HUES6 (cell line): ENCODE data around the gene REL.
"Not testable (repeated sequence)": the region's sequence is repeated elsewhere in the genome, so short reads cannot be mapped to it uniquely, and the experiment has no call there.

Source experiments
- H3K27ac ChIP-seq: 2 replicates; pipeline ENCODE4 v1.7.0; 2013; ENCODE audit warnings: low read depth, mild to moderate bottlenecking, low read length, inconsistent platforms
- H3K27me3 ChIP-seq: 2 replicates; pipeline ENCODE4 v1.6.1; 2013; ENCODE audit warnings: low read length; ENCODE audit not compliant: control insufficient read depth, insufficient read depth
- H3K36me3 ChIP-seq: 2 replicates; pipeline ENCODE4 v1.6.1; 2013; ENCODE audit warnings: low read length; ENCODE audit not compliant: control insufficient read depth, insufficient read depth
- H3K4me1 ChIP-seq: 2 replicates; pipeline ENCODE4 v1.6.1; 2013; ENCODE audit warnings: low read length; ENCODE audit not compliant: control insufficient read depth, insufficient read depth
- H3K4me3 ChIP-seq: 2 replicates; pipeline ENCODE4 v1.5.1; 2013; ENCODE audit warnings: low read depth, low read length
- H3K9ac ChIP-seq: one replicate; pipeline ENCODE4 v1.6.1; 2013; ENCODE audit warnings: mild to moderate bottlenecking, low read length
- H3K9me3 ChIP-seq: 2 replicates; pipeline ENCODE4 v1.6.1; 2013; ENCODE audit warnings: low read depth, low read length; ENCODE audit not compliant: control insufficient read depth, insufficient read depth

REL gene

DNA sequence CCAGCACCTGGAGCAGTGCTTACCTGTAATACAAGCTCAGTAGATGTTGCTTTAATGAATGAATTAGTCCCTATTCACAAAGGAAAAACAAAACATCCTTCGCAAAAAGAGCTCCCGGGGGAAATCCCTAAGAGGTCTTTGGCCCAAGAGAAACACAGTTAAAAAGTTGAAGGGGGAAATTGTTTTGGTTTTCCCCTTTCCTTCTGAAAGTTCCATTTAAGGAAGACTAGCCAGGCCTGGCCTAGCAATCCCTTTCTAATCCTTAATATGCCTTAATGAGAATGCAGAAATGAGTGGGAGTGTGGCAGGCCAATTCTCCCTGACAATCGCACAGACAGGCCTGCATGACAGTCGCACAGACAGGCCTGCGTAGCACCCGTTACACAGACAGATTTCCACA is 33.5 kb upstream of the REL start:
- Histone ChIP-seq H3K36me3 (no peaks in the 10 kb centered on the region), H3K4me3 (no peak overlapping the region), H3K27ac (no peak overlapping the region), H3K4me1 (no peaks in the 10 kb centered on the region), H3K27me3 (no peaks in the 10 kb centered on the region), H3K9ac (no peak overlapping the region), H3K9me3 (no peaks in the 10 kb centered on the region)

DNA sequence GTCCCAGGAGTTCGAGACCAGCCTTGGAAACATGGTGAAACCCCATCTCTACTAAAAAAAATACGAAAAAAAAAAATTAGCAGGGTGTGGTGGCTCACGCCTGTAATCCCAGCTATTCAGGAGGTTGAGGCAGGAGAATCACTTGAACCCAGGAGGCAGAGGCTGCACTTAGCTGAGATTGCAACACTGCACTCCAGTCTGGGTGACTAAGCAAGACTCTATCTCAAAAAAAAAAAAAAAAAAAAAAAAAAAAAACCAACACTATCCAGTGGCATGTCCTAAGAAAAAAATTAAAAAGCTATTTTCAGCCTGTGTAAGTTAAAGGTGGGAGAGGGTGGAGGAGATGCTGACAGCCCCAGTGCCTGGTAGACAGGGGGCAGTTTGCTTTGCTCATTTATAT is 32.2 kb upstream of the REL start:
- Histone ChIP-seq H3K27me3 (no peaks in the 10 kb centered on the region), H3K4me1 (no peaks in the 10 kb centered on the region)

DNA sequence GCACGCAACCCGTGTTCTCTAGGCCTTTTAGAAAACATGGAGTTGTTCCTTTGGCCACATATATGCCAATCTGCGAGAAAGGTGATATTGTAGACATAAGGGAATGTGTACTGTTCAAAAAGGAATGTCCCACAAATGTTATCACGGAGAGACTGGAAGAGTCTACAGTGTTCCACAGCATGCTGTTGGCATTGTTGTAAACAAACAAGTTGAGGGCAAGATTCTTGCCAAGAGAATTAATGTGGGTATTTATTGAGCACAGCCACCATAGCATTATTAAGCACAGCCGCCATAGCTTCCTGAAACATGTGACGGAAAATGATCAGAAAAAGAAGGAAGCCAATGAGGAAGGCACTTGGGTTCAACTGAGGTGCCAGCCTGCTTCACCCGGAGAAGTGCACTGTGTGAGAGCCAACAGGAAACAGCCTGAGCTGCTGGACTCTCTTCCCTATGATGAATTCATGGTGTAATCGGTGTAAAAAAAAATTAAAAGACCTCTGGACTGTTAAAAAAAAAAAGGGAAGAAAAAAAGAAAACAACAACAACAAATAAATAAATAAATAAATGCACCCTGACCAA is 29.0 kb upstream of the REL start:
- Histone ChIP-seq H3K36me3 (no peaks in the 10 kb centered on the region), H3K9ac (no peak overlapping the region), H3K27me3 (no peaks in the 10 kb centered on the region), H3K9me3 (no peaks in the 10 kb centered on the region), H3K4me3 (no peak overlapping the region), H3K27ac (no peak overlapping the region), H3K4me1 (no peaks in the 10 kb centered on the region)

More for the DNA sequence above, 32.2 kb upstream of the REL start:
- H3K9ac ChIP-seq, result no peak overlapping the region
- no peak overlapping the region for H3K4me3 ChIP-seq
- no peaks in the 10 kb centered on the region for H3K9me3 ChIP-seq
- no peak overlapping the region for H3K27ac ChIP-seq
- H3K36me3 ChIP-seq, result no peaks in the 10 kb centered on the region

GRCh38 chr2:60853531-60853930 is 27.8 kb upstream of the REL start:
- Histone ChIP-seq H3K36me3 (no peaks in the 10 kb centered on the region), H3K27me3 (no peaks in the 10 kb centered on the region), H3K9me3 (no peaks in the 10 kb centered on the region), H3K4me3 (no peak overlapping the region), H3K27ac (no peak overlapping the region), H3K9ac (no peak overlapping the region), H3K4me1 (no peaks in the 10 kb centered on the region)

GRCh38 chr2:60855989-60856669 is 25.2 kb upstream of the REL start:
- Histone ChIP-seq H3K27me3 (no peaks in the 10 kb centered on the region), H3K9me3 (no peaks in the 10 kb centered on the region), H3K4me3 (no peak overlapping the region), H3K9ac (no peak overlapping the region), H3K4me1 (no peaks in the 10 kb centered on the region), H3K27ac (no peak overlapping the region), H3K36me3 (no peaks in the 10 kb centered on the region)

DNA sequence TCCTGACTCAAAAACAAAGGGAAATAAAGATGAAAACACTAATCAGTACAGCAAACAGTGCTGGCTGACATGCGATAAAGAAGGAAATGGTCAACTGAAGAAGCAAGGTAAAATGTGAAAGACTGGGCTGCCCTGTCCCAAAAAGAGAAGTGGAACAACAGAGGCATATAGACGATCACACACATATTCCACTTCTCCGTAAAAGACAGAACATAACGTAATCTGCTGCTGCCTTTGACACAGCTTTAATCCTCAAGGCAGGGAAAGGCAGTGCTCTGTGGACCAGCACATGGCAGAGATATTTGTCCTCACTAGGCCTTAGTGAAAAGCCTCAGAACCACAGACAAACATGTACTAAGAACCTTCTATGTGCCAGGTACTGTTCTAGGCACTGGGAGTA is 24.3 kb upstream of the REL start:
- H3K27me3 ChIP-seq, result no peaks in the 10 kb centered on the region
- no peak overlapping the region for H3K27ac ChIP-seq
- H3K36me3 ChIP-seq, result no peaks in the 10 kb centered on the region
- no peaks in the 10 kb centered on the region for H3K4me1 ChIP-seq
- H3K9ac ChIP-seq, result no peak overlapping the region
- H3K4me3 ChIP-seq, result no peak overlapping the region
- H3K9me3 ChIP-seq, result peaks cover 4% of the 10 kb centered on the region

DNA sequence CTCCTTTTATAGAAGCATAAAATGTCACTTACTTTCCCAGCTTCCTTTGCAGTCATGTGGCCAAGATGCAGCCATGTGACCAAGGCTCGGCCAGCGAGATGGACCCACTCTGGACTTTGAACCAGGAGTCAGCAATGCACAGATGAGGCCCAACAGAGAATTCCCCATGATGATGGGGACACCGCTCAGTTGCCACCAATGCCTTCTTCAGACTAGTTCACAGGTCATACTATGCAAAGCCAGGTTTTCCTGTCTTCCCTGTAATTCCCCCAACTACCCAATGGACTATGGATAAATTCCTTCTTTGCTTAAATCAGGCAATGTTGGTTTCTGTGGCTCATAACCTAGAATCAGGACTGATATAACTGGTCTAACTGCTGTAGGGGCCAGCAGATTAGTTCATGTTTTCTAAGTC is 22.5 kb upstream of the REL start:
- H3K4me1 ChIP-seq, result no peaks in the 10 kb centered on the region
- no peak overlapping the region for H3K27ac ChIP-seq
- H3K27me3 ChIP-seq, result no peaks in the 10 kb centered on the region
- H3K9ac ChIP-seq, result no peak overlapping the region
- H3K9me3 ChIP-seq, result peaks cover 6% of the 10 kb centered on the region
- no peaks in the 10 kb centered on the region for H3K36me3 ChIP-seq
- H3K4me3 ChIP-seq, result no peak overlapping the region

DNA sequence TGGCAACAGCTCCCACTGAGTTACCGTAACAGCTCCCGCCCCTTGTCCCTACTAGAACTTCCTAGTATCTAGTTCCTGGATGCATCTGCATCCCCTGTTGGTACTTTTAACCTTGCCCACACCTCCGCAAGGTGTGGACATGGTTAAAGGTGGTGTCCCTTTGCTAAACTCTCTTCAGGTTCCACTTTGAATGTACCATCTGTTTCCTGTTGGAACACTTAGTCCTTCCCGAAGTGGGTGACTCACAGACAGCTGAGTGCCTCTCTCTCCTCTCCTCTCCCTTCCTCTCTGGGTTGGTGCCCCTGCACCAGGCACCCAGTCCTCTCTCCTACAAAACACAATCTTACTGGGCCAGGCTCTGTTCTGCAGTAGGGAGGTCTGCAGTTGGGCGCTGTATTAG is 19.6 kb upstream of the REL start:
- Histone ChIP-seq H3K9me3 (peaks cover 6% of the 10 kb centered on the region), H3K9ac (no peak overlapping the region), H3K27me3 (no peaks in the 10 kb centered on the region), H3K4me3 (no peak overlapping the region), H3K36me3 (no peaks in the 10 kb centered on the region), H3K27ac (no peak overlapping the region), H3K4me1 (no peaks in the 10 kb centered on the region)

- no peaks in the 10 kb centered on the region for H3K4me1 ChIP-seq
- no peaks in the 10 kb centered on the region for H3K36me3 ChIP-seq
- no peak overlapping the region for H3K27ac ChIP-seq
- H3K9ac ChIP-seq, result no peak overlapping the region
- H3K9me3 ChIP-seq, result peaks cover 6% of the 10 kb centered on the region
- H3K27me3 ChIP-seq, result no peaks in the 10 kb centered on the region
- no peak overlapping the region for H3K4me3 ChIP-seq
Measured at GRCh38 chr2:60862642-60863041, 18.7 kb upstream of the REL start.

DNA sequence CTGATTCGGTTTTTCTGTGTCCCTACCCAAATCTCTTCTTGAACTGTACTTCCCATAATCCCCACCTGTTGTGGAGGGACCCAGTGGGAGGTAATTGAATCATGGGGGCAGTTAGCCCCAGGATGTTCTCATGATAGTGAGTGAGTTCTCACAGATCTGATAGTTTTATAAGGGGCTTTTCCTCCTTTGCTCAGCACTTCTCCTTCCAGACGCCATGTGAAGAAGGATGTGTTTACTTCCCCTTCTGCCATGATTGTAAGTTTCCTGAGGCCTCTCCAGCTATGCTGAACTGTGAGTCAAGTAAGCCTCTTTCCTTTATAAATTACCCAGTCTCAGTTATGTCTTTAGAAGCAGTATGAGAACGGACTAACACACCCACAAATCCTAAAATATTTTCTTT is 16.0 kb upstream of the REL start:
- not testable (repeated sequence) for H3K27ac ChIP-seq, H3K4me1 ChIP-seq, H3K27me3 ChIP-seq, H3K9ac ChIP-seq, H3K9me3 ChIP-seq, H3K36me3 ChIP-seq, H3K4me3 ChIP-seq

DNA sequence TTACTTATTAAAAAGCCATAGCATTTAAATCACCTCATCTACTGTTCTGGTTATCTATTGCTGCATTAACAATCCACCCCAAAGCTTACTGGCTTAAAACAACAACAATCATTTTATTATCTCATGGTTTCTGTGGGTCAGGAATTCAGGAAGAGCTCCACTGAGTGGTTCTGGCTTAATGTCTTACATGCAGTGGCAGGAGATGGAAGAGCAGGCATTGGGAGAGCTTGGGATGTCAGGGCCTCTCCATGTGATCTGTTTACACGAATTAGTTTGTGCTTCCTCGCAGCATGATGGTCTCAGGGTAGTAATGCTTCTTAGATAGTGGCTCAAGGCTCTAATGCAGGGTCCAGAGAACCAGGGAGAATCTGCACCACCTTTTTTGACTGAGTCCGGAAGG is 14.4 kb upstream of the REL start:
- no peaks in the 10 kb centered on the region for H3K36me3 ChIP-seq
- H3K27me3 ChIP-seq, result no peaks in the 10 kb centered on the region
- H3K4me1 ChIP-seq, result no peaks in the 10 kb centered on the region
- no peak overlapping the region for H3K27ac ChIP-seq
- H3K9me3 ChIP-seq, result peaks cover 2% of the 10 kb centered on the region; the same call in 1 of the 2 replicates
- H3K4me3 ChIP-seq, result no peak overlapping the region
- no peak overlapping the region for H3K9ac ChIP-seq
